Cardiac fibroblast (primary cell): ENCODE measurements around the gene CAMSAP1.
"Not testable (repeated sequence)": the region's sequence is repeated elsewhere in the genome, so short reads cannot be mapped to it uniquely, and the experiment has no call there.

Experiments
- DNase-seq, 2 donors: peaks; one replicate each; pipeline versions ENCODE4 v3.0.0 to v3.0.0-alpha.2; 2010; ENCODE audit warnings: low read depth in 2 of 2
- H3K4me3 ChIP-seq, 2 donors: replicated peaks in 1 of 2; 1 replicate in 1 of 2; 2 replicates in 1 of 2; pipeline ENCODE4 v1.5.1; 2011; ENCODE audit warnings: low read depth in 2 of 2, low read length in 2 of 2, mild to moderate bottlenecking in 2 of 2, moderate library complexity in 1 of 2
- CTCF ChIP-seq: IDR thresholded peaks from one replicate; pipeline ENCODE4 v1.5.1; 2011; ENCODE audit warnings: low read depth, mild to moderate bottlenecking, low read length, inconsistent platforms

CAMSAP1 gene

GRCh38 chr9:135945969-135946368 lies 38.6 kb upstream of the CAMSAP1 start:
- DNase-seq: no peak
- no peak for TF ChIP-seq CTCF
- no peak overlapping the region for H3K4me3 ChIP-seq

DNA sequence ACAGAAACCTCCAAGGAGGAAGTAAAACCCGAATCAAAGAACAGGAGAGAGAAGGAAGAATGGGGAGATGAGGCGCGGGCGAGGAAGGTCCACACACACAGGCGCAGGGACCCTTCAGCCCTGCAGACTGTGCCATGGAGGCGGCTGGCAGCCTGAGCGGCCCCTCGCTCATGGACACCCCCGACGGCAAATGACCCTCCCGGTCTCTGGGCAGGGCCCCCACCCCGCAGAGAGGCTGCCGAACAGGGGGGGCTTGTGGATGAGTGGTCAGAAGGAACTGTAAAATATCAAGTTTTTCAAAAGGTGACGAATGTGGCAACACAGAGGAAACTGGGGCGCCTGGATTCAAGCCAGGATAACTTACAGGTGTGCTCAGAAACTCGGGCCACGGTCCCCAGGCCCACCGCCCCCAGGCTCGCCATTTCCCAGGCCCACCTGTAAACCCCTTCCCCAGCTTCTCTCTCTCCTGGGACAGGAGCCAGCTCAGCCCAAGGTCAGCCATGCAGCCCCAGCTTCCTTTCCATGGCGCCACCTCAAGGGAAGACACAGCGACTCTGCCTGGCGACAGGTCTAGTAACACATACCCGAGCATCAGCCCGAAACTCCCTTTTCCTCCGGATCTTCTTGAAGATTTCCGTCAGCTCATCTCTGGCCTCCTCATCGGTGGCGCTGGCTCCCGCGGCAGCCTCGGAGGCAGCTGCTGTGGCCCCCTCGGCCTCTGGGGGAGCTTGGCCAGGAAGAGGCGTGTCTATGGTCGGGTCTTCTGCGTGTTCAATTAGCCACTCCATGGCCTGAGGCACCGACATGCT lies 37.3 kb upstream of the CAMSAP1 start:
- no peak for DNase-seq
- no peak for TF ChIP-seq CTCF
- H3K4me3 ChIP-seq: no peak overlapping the region

DNA sequence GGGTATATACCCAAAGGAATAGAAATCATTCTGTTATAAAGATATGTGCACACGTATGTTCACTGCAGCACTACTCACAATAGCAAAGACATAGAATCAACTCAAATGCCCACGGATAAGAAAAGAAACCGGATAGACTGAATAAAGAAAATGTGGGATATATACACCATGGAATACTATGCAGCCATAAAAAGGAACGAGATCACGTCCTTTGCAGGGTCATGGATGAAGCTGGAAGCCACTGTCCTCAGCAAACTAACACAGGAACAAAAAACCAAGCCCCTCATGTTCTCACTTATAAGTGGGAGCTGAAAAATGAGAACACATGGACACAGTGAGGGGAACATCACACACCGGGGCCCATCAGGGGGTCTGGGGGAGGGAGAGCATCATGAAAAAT lies 36.3 kb upstream of the CAMSAP1 start:
- not testable (repeated sequence) for H3K4me3 ChIP-seq, DNase-seq

DNA sequence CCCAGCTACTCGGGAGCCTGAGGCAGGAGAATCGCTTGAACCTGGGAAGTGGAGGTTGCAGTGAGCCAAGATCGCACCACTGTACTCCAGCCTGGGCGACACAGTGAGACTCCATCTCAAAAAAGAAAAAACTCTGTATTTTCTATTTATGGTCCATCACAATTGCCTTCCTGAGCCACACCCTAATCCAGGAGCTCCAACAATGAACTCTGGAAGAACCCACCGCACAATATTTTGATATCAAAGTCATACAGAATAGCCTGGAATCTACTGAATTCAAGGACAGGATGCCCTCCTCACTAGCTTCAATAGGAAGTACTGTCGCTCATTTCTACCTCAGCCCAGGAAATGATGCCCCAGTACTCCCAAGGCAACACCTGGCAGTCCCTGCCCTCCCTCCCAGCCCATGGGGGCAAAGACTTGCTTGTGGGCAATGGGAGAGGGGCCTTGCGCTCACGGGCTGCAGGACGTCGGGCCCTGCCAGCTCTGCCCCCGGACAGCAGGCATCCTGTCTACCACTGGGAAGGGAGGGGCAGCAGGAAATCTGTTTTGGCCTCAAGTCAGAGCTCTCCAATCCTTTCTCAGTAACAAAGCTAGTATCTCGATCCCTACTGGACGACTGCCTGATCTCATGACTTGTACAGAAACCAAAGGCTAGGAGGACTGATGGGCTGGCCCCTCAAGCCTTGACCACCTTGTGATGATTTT lies 34.1 kb upstream of the CAMSAP1 start:
- TF ChIP-seq CTCF: no peak
- no peak for DNase-seq
- no peak overlapping the region for H3K4me3 ChIP-seq

DNA sequence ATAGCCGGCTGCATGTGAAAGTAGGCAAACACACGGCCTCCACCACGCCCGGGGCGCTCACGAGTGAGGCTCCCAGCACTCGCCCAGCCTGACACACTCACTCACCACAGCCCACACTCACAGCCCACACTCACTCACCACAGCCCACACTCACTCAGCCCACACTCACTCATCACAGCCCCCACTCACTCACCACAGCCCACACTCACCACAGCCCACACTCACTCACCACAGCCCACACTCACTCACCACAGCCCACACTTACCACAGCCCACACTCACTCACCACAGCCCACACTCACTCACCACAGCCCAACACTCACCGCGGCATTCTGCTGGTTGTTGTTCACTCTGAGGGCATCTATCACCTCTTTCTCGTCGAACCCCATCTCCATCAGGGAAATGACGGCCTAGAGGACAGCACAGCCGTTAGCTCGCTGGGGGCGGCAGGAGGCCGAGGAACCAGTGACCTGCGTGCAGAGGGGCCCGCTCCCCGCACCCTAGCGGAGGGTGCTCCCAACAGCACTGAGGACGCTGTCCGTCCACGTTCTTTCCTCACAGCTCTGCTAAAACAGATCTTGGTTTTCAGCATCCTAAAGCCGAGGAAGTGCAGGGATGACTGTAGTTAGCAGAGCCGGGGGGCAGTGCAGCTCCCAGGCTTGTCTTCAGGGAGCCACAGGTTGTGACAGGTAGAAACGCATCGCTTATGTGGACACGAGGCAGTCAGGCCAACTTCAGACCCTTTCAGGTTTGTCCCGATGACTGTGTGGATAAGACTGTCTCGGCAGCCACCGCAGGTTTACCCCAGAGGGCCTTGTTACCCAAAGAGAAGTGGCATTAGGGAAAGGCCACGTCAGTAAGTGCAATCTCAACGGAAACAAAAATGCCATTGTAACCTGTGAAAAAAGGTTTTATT lies 32.3 kb upstream of the CAMSAP1 start:
- no peak for DNase-seq
- TF ChIP-seq CTCF: no peak

DNA sequence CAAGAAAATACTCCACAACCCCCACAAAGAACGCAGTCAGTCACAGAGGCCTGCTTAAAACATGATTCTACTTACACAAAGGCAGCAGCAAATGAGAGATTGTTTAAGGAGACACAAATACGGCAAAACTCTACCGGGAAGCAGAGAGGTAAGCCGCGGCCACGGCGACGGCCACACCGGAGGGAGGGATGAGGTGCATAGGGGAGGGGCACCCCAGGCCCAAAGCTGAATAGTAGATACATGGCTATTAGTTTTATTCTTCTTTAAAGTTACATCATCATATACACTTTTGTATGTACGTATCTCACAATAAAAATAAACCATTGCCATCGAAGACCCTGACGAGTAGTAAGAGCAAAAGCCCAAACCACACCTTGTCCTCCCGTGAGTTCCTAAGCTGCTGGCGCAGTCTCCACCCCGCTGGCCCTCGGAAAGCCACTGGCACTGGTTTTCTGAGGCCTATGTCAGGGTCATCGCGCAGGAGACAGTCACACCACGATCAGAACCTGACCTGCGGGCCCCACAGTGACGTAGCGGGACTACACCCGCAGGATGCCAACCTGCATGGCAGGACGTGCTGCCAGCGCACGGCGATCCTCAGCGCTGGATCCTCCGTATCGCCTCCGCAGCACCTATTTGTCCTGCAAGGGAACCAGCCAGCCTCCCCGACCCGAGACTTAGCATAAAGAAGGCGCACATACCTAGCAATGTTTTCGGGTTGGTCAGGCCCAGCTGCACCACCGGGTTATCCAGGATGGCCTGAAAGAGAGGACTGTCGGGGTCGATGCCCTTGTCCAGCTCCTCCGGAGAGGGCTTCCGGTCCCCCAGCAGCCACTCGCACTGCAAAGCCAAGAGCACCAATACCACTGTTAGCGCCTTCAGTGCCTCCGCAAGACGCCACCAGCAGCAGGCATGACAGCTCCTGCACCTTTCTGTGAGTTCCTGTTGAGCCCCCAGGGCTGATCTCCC lies 30.5 kb upstream of the CAMSAP1 start:
- DNase-seq: no peak
- TF ChIP-seq CTCF: no peak
- no peak overlapping the region for H3K4me3 ChIP-seq

More for the DNA sequence above, 32.3 kb upstream of the CAMSAP1 start:
- no peak overlapping the region for H3K4me3 ChIP-seq
